GM12891 (cell line): Measurements from ENCODE around the gene BSPRY.

Experiments
- PAX5 ChIP-seq: IDR thresholded peaks from 2 replicates; pipeline ENCODE4 v1.6.1; 2011; ENCODE audit warnings: low read length, moderate library complexity, mild to moderate bottlenecking; ENCODE audit not compliant: insufficient read depth, severe bottlenecking
- POLR2A ChIP-seq: IDR thresholded peaks from 2 replicates; pipeline ENCODE4 v1.6.1; 2011; ENCODE audit warnings: low read depth, low read length, control low read depth
- POLR2AphosphoS5 ChIP-seq: IDR thresholded peaks from 2 replicates; pipeline ENCODE4 v1.6.1; 2011; ENCODE audit warnings: low read depth, low read length, control low read depth
- POU2F2 ChIP-seq: IDR thresholded peaks from 2 replicates; pipeline ENCODE4 v1.6.1; 2011; ENCODE audit warnings: low read depth, mild to moderate bottlenecking, control low read depth, low read length, moderate library complexity
- SPI1 ChIP-seq: IDR thresholded peaks from 2 replicates; pipeline ENCODE4 v1.6.1; 2011; ENCODE audit warnings: low read depth, low read length, control low read depth
- TAF1 ChIP-seq: IDR thresholded peaks from 2 replicates; pipeline ENCODE4 v1.6.1; 2011; ENCODE audit warnings: low read depth, low read length, control low read depth

- TF ChIP-seq POLR2A (no peak), POLR2AphosphoS5 (no peak), TAF1 (no peak), SPI1 (no peak), POU2F2 (no peak), PAX5 (no peak)
Measured at GRCh38 chr9:113380869-113381378, 31.6 kb downstream of the BSPRY start.
